HFFc6 (cell line): ENCODE data around the gene MAJIN. TPM values are rescaled to one million over a fixed set of nuclear protein-coding genes. Genes with fewer than 3 reads are reported as not detected.

Experiments used
- DNase-seq: peaks from one replicate; pipeline ENCODE4 v3.0.0-alpha.2; 2018
- H3K27ac Mint-ChIP-seq: 2 replicates; pipeline ENCODE4 v1.8.0; 2020; ENCODE audit warnings: mild to moderate bottlenecking, mixed read lengths
- H3K27me3 Mint-ChIP-seq: 2 replicates; pipeline ENCODE4 v1.8.0; 2021; ENCODE audit warnings: mild to moderate bottlenecking, moderate library complexity, mixed read lengths; ENCODE audit not compliant: insufficient read depth
- H3K36me3 Mint-ChIP-seq: 2 replicates; pipeline ENCODE4 v1.8.0; 2021; ENCODE audit warnings: low read depth, mixed read lengths
- H3K4me1 Mint-ChIP-seq: 2 replicates; pipeline ENCODE4 v1.8.0; 2020; ENCODE audit warnings: low read depth, mixed read lengths
- H3K4me3 Mint-ChIP-seq: 2 replicates; pipeline ENCODE4 v1.8.0; 2020; ENCODE audit warnings: mild to moderate bottlenecking, moderate library complexity, mixed read lengths
- H3K9me3 Mint-ChIP-seq: 2 replicates; pipeline ENCODE4 v1.8.0; 2020; ENCODE audit warnings: mild to moderate bottlenecking, mixed read lengths
- total RNA-seq, 6 experiments: library from RNA; stranded (reverse); fragmentation: NEBNext Ultra II Directional; extraction: Animal tissue kit (Norgen Biotek cat#: 25700); gene quantifications; 2 replicates in 1 of 6; 3 replicates in 5 of 6; pipeline ENCODE4 v1.2.3, GENCODE V29; 2021
- TF ChIP-seq, protein P1 (sequence below): fragments of 200-600 bp; sonication (generic); IDR thresholded peaks from 2 replicates; pipeline ENCODE4 v1.5.0; 2021; ENCODE audit warnings: antibody characterized with exemption, mild to moderate bottlenecking

MAJIN gene
- total RNA-seq, 6 experiments from 2014 or later: not detected

DNA sequence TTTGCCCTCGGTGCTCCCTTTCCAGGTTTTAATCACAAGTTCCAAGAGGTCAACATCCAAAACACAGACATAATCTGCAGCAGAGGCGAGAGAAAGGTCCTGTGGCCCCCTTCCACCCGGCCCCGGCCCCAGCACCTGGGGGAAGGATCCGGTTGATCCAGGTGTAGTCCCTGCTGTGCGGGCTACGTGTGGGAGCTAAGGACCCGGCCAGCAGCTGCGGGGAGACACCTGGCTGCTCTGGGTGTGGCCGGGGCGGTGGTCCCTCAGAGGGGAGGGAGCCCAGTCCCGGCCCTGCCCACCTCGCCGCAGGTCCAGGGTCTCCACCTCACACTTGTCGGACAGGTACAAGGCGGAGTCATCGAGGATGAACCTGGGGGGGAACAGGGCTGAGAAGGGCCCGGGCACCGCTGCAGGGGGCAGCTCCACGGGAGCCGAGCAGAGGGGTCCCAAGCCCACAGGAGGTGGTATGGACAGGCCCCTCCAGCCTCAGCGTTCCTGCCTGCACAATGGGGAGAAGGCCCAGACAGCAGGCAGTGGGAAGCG, 68.5 kb downstream of the MAJIN start:
- TF ChIP-seq, protein P1, sequence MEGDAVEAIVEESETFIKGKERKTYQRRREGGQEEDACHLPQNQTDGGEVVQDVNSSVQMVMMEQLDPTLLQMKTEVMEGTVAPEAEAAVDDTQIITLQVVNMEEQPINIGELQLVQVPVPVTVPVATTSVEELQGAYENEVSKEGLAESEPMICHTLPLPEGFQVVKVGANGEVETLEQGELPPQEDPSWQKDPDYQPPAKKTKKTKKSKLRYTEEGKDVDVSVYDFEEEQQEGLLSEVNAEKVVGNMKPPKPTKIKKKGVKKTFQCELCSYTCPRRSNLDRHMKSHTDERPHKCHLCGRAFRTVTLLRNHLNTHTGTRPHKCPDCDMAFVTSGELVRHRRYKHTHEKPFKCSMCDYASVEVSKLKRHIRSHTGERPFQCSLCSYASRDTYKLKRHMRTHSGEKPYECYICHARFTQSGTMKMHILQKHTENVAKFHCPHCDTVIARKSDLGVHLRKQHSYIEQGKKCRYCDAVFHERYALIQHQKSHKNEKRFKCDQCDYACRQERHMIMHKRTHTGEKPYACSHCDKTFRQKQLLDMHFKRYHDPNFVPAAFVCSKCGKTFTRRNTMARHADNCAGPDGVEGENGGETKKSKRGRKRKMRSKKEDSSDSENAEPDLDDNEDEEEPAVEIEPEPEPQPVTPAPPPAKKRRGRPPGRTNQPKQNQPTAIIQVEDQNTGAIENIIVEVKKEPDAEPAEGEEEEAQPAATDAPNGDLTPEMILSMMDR: no peak
- Mint-ChIP-seq H3K4me3 (no peak overlapping the region), H3K9me3 (no peaks in the 10 kb centered on the region), H3K27ac (no peak overlapping the region), H3K27me3 (peaks cover 2% of the 10 kb centered on the region; the same call in 1 of the 2 replicates), H3K36me3 (peaks cover 7% of the 10 kb centered on the region), H3K4me1 (no peaks in the 10 kb centered on the region)
- no peak for DNase-seq

GRCh38 chr11:64902102-64902900, 69.6 kb downstream of the MAJIN start:
- TF ChIP-seq, protein P1: no peak
- H3K4me3 Mint-ChIP-seq: no peak overlapping the region
- H3K36me3 Mint-ChIP-seq: peaks cover 7% of the 10 kb centered on the region
- no peaks in the 10 kb centered on the region for H3K4me1 Mint-ChIP-seq
- H3K27ac Mint-ChIP-seq: no peak overlapping the region
- peaks cover 2% of the 10 kb centered on the region; the same call in 1 of the 2 replicates for H3K27me3 Mint-ChIP-seq
- no peaks in the 10 kb centered on the region for H3K9me3 Mint-ChIP-seq
- no peak for DNase-seq

DNA sequence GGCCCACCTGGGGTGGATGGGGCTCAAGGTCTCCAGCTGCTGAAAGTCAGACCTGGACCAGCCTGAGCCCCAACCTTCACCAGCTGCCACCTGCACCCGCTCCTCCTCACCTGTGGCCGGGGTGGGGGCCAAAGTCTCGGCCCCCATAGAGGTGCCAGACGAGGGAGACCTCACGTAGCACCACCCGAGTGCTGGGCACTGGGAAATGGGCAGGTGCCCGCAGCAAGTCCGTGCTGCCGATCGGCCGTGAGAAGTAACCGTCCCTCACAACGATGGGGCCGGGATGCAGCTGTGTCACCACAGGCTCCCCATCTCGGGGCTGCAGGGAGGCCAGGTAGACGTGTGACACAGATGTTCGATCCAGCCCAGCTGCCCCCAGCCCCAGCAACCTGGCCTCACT, 71.1 kb downstream of the MAJIN start:
- Mint-ChIP-seq H3K4me1 (no peaks in the 10 kb centered on the region), H3K27ac (no peak overlapping the region), H3K4me3 (no peak overlapping the region), H3K9me3 (no peaks in the 10 kb centered on the region), H3K27me3 (peaks cover 2% of the 10 kb centered on the region; the same call in 1 of the 2 replicates), H3K36me3 (peaks cover 7% of the 10 kb centered on the region)
- DNase-seq: no peak
- TF ChIP-seq, protein P1: no peak

DNA sequence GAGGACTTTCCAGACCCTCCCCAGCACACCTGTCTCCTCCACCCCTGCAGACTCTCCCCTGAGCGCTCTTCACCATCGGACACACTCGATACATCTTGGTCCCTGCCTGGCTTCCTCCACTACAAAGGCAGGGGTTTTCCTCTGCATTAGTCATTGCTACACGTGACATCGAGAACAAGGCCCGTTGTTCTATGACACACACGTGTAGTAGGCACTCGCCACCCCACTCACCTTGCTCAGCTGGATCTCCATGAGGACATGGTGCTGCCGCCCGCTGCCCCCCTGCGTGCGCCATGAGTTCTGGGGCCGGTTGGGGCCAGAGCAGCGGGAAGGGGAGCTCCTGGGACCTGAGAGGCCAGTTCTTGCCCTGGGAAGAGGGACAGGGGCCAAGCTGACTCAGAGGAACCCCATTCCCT, 71.6 kb downstream of the MAJIN start:
- no peaks in the 10 kb centered on the region for H3K4me1 Mint-ChIP-seq
- H3K27ac Mint-ChIP-seq: no peak overlapping the region

DNA sequence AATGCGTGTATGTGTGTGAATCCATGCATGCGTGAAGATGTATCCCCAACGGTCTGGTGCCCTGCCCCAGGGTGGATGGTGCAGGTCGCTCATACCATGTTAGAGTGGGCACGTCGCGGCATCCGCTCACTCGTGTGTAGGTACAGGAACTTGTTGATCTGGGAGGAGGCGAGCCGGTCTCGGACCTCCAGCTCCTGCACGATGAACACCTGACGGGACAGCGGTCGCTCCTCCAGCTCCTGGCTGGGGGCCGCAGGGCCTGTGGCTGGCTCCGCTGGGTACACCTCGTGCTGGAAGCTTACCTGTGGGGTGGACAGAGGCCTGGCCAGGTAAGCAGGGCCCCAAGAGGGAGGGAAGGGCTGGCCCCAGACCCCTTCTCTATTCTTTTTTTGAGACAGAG, 73.4 kb downstream of the MAJIN start:
- peaks cover 7% of the 10 kb centered on the region for H3K36me3 Mint-ChIP-seq
- peaks cover 2% of the 10 kb centered on the region; the same call in 1 of the 2 replicates for H3K27me3 Mint-ChIP-seq
- no peak overlapping the region for H3K27ac Mint-ChIP-seq
- TF ChIP-seq, protein P1: no peak
- no peaks in the 10 kb centered on the region for H3K4me1 Mint-ChIP-seq
- no peak overlapping the region for H3K4me3 Mint-ChIP-seq
- no peaks in the 10 kb centered on the region for H3K9me3 Mint-ChIP-seq
- no peak for DNase-seq

More for the DNA sequence above, 71.6 kb downstream of the MAJIN start:
- Mint-ChIP-seq H3K4me3 (no peak overlapping the region), H3K36me3 (peaks cover 7% of the 10 kb centered on the region), H3K27me3 (peaks cover 2% of the 10 kb centered on the region; the same call in 1 of the 2 replicates), H3K9me3 (no peaks in the 10 kb centered on the region)
- TF ChIP-seq, protein P1: no peak
- DNase-seq: no peak
